RWPE1 (cell line): ENCODE results near the gene SP140L.
"Not testable (repeated sequence)": the region's sequence is repeated elsewhere in the genome, so short reads cannot be mapped to it uniquely, and the experiment has no call there.

ENCODE experiments used
- CTCF ChIA-PET: fragments of 350-600 bp; sonication (Branson Sonifier 250); formaldehyde crosslinking; extraction: SDS; loops from one replicate; lab custom pipeline; 2021; lab: Yijun Ruan, JAX
- POLR2A ChIA-PET: fragments of 400-600 bp; formaldehyde crosslinking; extraction: SDS; loops from one replicate; lab custom pipeline; 2020; ENCODE audit warnings: antibody characterized with exemption; ENCODE audit not compliant: low non-redundant PET; lab: Yijun Ruan, JAX
- DNase-seq: peaks from one replicate; pipeline ENCODE4 v3.0.0; 2012; ENCODE audit warnings: low spot score
- H3K27ac ChIP-seq: fragments of 450-650 bp; 2 replicates; pipeline ENCODE4 v1.5.1; 2017
- CTCF ChIP-seq: fragments of 450-650 bp; conservative IDR thresholded peaks from 2 replicates; pipeline ENCODE4 v1.5.1; 2017; ENCODE audit warnings: low read depth, mild to moderate bottlenecking

The SP140L gene

GRCh38 chr2:230305416-230306275 lies 21.3 kb upstream of the SP140L start:
- CTCF ChIA-PET: no interaction called here
- DNase-seq: no peak
- POLR2A ChIA-PET: no interaction called here
- H3K27ac ChIP-seq: no peak overlapping the region
- no peak for TF ChIP-seq CTCF

DNA sequence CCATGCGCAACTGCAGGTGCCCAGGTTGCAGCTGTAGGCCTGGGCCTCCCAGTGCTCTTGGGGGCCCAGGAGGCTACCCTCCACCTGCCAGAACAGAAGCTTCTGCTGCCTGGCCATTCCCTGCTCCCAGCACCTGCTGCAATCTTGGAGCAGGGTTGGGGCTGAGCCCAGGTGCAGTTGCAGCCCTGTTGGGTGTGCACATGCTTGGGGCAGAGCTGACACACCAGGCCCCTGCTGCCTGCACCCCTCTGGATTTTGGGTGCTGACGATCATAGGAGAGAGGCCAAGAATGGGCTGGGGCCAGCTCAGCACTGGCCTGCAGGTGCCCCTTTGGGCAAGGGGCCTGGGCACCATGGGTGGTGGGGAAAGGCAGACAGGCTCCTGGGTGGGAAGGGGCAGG lies 20.5 kb upstream of the SP140L start:
- CTCF ChIA-PET: no interaction called here
- H3K27ac ChIP-seq: no peak overlapping the region
- no peak for TF ChIP-seq CTCF
- DNase-seq: no peak
- POLR2A ChIA-PET: interaction anchor here (0.6 kb wide), 1 partner anchor 87 kb away, joined by 3 read pairs; no protein-coding TSS in a partner anchor

GRCh38 chr2:230307485-230307884 lies 19.5 kb upstream of the SP140L start:
- H3K27ac ChIP-seq: no peak overlapping the region
- no peak for DNase-seq
- ChIA-PET CTCF (no interaction called here), POLR2A (no interaction called here)
- TF ChIP-seq CTCF: no peak

DNA sequence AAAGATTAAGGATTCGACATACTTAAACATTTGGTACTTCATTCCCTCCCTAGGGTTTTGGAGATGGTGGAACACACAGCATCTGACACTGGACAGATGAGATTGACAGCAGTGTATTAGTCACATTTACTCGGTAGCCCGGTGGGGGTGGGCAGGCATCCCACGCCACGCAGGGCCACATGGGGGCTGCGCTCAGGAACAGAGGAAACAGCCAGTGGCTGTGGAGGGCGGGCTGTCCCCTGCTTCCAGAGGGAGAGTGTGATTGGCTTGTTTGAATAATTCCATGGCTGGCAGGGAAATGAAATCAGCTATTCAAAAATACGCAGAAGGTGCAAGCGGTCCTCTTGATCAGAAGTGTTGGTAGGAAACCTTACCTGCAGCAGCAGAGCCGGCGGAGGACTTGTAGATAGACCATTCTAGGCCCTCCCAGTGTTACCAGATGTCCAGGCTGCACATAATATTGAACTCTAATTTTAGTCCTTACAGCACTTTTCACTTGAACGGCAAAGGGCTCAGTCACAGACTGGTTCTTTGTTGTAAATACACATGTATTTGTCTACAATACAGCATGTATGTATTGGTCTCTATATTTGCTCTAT lies 18.5 kb upstream of the SP140L start:
- H3K27ac ChIP-seq: no peak overlapping the region
- ChIA-PET CTCF (no interaction called here), POLR2A (no interaction called here)
- no peak for DNase-seq
- no peak for TF ChIP-seq CTCF

- DNase-seq, POLR2A ChIA-PET, CTCF ChIA-PET, H3K27ac ChIP-seq: not testable (repeated sequence)
Observed at GRCh38 chr2:230310792-230311191, 16.2 kb upstream of the SP140L start.

DNA sequence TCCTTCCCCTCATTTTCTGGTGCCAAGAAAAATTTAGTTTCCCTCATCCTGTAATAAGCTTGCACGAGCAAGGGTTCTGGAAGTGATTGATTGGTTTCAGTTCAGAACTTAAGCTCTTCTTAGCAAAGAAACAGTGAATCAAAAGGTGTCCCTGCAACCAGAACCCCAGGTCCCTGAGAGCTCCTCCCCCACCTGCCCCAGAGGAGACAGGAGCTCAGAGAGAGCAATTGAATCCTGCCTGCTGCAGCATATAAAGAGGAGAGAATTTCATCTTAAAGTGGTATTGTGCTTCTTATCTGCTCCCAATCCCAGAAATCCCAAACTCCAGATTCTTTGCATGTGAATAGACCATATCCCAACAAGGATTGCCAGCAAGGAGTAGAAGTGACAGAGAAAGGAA lies 15.4 kb upstream of the SP140L start:
- CTCF ChIA-PET, DNase-seq, POLR2A ChIA-PET, H3K27ac ChIP-seq: not testable (repeated sequence)

DNA sequence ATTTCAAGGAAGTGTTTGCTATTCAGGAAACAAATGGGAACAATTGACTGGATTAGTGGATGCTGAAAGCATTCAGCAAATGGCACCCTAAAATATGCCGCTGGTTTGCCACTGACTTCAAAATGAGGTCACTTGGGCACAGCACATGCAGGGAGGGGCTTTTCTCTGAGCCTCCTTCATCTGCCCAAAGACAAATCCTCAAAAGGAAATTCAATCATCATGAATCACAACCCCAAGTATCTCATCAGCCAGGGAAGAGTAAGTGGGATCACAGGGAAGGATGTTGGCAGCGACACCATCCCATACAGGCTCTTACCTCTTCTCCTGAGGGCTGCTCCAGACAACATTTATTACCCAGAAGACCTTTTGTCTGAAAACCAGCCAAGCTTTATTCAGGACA lies 14.4 kb upstream of the SP140L start:
- DNase-seq: no peak
- ChIA-PET CTCF (no interaction called here), POLR2A (no interaction called here)
- no peak for TF ChIP-seq CTCF
- no peak overlapping the region for H3K27ac ChIP-seq
